Vagina (tissue), 2 donors: ENCODE data around the gene OR52A5. TPM values are rescaled to one million over a fixed set of nuclear protein-coding genes. Genes with fewer than 3 reads are reported as not detected.

Experiments used
- DNase-seq, 2 donors: peaks; one replicate each; pipeline ENCODE4 v3.0.0-alpha.2; 2017; ENCODE audit errors: extremely low spot score in 2 of 2
- H3K27ac ChIP-seq: fragments of 200-600 bp; sonication (generic); one replicate; pipeline ENCODE4 v1.5.1; 2019
- H3K27me3 ChIP-seq: fragments of 200-600 bp; sonication (generic); one replicate; pipeline ENCODE4 v1.5.1; 2019
- H3K36me3 ChIP-seq, 2 donors: fragments of 200-600 bp; sonication (generic); one replicate each; pipeline ENCODE4 v1.5.1; 2017 to 2019
- H3K4me1 ChIP-seq: fragments of 200-600 bp; sonication (generic); one replicate; pipeline ENCODE4 v1.5.1; 2019
- H3K4me3 ChIP-seq, 2 donors: fragments of 200-600 bp; sonication (generic); 1 replicate in 1 of 2; 2 replicates in 1 of 2; pipeline ENCODE4 v1.5.1; 2016 to 2019
- H3K9me3 ChIP-seq: fragments of 200-600 bp; sonication (generic); one replicate; pipeline ENCODE4 v1.5.1; 2019
- POLR2A ChIP-seq, 2 donors: fragments of 450-650 bp; IDR thresholded peaks; one replicate each; pipeline ENCODE4 v1.6.1; 2017; ENCODE audit warnings: antibody characterized with exemption in 2 of 2, mild to moderate bottlenecking in 2 of 2, moderate library complexity in 2 of 2
- POLR2AphosphoS5 ChIP-seq, 2 donors: sonication (generic); formaldehyde crosslinking; IDR thresholded peaks; one replicate each; pipeline ENCODE4 v1.9.0; 2017; ENCODE audit warnings: antibody characterized with exemption in 2 of 2, mild to moderate bottlenecking in 2 of 2, low read depth in 1 of 2; ENCODE audit not compliant: insufficient read depth in 1 of 2
- intact Hi-C: fragments of 100-400 bp; cut with DNase I; formaldehyde crosslinking; loops from one replicate; pipeline ENCODE4 v1.15.1; 2023
- total RNA-seq: library from RNA; depleted of rRNA; stranded (reverse); fragments of >200 nt; gene quantifications from one replicate; pipeline ENCODE4 v1.2.3, GENCODE V29; 2016
- TF ChIP-seq, protein P1 (sequence below), 3 experiments: fragments of 450-650 bp in 2 of 3; fragments of 200-600 bp in 1 of 3; sonication (generic) in 1 of 3; IDR thresholded peaks; one replicate each; pipeline ENCODE4 v1.5.1; 2017 to 2019; ENCODE audit warnings: antibody characterized with exemption in 3 of 3, mild to moderate bottlenecking in 2 of 3, moderate library complexity in 2 of 3

The OR52A5 gene
- total RNA-seq, 1 donor from 2014 or later: not detected

DNA sequence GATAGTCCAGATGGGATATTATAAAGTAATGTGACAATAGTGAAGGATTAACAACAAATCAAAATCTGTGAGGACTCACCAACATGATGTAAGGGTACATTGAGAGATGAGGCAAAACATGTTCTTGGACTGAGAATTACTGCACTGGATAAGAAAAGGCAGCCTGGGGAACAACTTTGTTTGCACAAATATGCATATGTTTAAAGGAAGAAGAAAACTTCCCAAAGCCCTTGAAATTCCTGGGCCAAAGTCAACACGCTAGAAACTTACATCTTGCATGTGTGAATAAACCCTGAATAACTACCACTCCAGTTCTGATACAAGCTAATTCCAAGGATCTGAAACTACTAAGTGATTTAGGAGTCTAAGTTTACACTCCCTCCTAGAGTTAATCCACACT lies 1.1 kb downstream of the OR52A5 start:
- Histone ChIP-seq H3K9me3 (no peaks in the 10 kb centered on the region), H3K27me3 (peaks cover 4% of the 10 kb centered on the region)
- intact Hi-C loops: no loop called here

DNA sequence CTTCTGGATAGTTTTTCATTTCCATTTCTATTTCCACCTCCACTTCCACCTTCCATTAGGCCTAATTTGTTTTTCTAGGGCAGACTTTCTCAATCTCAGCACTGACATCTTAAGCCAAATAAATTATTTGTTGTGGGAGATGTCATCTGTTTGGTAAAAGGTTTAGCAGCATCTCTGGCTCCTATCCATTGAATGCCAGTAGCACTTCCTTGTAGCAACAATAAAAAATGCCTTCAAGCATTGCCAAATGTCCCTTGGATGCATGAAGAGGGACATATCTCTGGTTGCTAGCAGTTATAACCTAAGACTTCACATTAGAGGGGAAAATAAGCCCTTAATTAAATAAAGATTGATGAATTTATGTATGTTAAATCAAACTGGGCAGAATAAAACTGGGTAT lies 1.9 kb downstream of the OR52A5 start:
- no peak overlapping the region for H3K4me3 ChIP-seq
- H3K9me3 ChIP-seq: no peaks in the 10 kb centered on the region
- no peak for DNase-seq
- intact Hi-C loops: no loop called here
- no peaks in the 10 kb centered on the region for H3K4me1 ChIP-seq
- H3K27ac ChIP-seq: no peak overlapping the region
- no peak for TF ChIP-seq POLR2AphosphoS5 (IDR thresholded peaks at IDR 0.05; ENCODE audit: insufficient read depth in 1 of 2, low read depth in 1 of 2)
- TF ChIP-seq POLR2A (IDR thresholded peaks at IDR 0.05): no peak
- TF ChIP-seq, protein P1, sequence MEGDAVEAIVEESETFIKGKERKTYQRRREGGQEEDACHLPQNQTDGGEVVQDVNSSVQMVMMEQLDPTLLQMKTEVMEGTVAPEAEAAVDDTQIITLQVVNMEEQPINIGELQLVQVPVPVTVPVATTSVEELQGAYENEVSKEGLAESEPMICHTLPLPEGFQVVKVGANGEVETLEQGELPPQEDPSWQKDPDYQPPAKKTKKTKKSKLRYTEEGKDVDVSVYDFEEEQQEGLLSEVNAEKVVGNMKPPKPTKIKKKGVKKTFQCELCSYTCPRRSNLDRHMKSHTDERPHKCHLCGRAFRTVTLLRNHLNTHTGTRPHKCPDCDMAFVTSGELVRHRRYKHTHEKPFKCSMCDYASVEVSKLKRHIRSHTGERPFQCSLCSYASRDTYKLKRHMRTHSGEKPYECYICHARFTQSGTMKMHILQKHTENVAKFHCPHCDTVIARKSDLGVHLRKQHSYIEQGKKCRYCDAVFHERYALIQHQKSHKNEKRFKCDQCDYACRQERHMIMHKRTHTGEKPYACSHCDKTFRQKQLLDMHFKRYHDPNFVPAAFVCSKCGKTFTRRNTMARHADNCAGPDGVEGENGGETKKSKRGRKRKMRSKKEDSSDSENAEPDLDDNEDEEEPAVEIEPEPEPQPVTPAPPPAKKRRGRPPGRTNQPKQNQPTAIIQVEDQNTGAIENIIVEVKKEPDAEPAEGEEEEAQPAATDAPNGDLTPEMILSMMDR (IDR thresholded peaks at IDR 0.05): no peak
- peaks cover 4% of the 10 kb centered on the region for H3K27me3 ChIP-seq
- no peaks in the 10 kb centered on the region for H3K36me3 ChIP-seq

More for the DNA sequence above, 1.1 kb downstream of the OR52A5 start:
- no peak overlapping the region for H3K4me3 ChIP-seq
- H3K4me1 ChIP-seq: no peaks in the 10 kb centered on the region
- TF ChIP-seq POLR2AphosphoS5 (IDR thresholded peaks at IDR 0.05; ENCODE audit: insufficient read depth in 1 of 2, low read depth in 1 of 2): no peak
- TF ChIP-seq POLR2A (IDR thresholded peaks at IDR 0.05): no peak
- TF ChIP-seq, protein P1 (IDR thresholded peaks at IDR 0.05): no peak
- no peak overlapping the region for H3K27ac ChIP-seq
- no peak for DNase-seq
- H3K36me3 ChIP-seq: no peaks in the 10 kb centered on the region

DNA sequence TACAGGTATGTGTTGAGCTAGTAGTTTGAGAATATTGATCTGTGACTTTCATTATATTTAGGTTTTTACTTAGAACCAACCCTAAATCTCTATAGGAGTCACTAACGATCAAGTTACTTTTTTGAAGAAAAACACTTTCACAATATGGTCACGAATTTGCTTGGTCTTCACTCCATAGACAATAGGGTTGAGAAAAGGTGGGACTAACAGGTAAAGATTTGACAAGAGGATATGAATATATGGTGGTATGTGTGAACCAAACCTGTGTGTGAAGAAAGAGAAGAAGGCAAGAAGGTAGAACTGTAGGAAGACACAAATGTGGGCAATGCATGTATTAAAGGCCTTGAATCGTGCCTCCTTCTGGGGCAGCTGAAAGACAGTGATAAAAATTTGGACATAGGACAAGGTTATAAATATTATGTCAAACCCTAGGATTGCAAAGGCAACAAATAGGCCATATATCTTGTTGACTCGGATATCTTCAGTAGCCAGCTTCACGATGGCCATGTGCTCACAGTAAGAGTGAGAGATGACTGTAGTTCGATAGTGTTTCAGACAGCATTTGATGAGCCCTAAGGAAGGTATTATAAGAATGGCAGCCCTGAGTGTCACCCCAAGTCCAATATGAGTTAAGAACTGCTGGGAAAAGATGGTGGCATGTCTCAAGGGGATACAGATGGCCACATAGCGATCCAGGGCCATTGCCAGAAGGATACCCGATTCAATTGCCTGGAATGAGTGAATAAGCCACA lies 6.4 kb downstream of the OR52A5 start:
- no peaks in the 10 kb centered on the region for H3K9me3 ChIP-seq
- H3K36me3 ChIP-seq: no peaks in the 10 kb centered on the region
- H3K4me3 ChIP-seq: no peak overlapping the region
- H3K27me3 ChIP-seq: no peaks in the 10 kb centered on the region
- intact Hi-C loops: no loop called here
- H3K27ac ChIP-seq: no peak overlapping the region
- no peak for DNase-seq
- H3K4me1 ChIP-seq: no peaks in the 10 kb centered on the region
- no peak for TF ChIP-seq POLR2AphosphoS5 (IDR thresholded peaks at IDR 0.05; ENCODE audit: insufficient read depth in 1 of 2, low read depth in 1 of 2)
- TF ChIP-seq POLR2A (IDR thresholded peaks at IDR 0.05): no peak
- TF ChIP-seq, protein P1 (IDR thresholded peaks at IDR 0.05): no peak

DNA sequence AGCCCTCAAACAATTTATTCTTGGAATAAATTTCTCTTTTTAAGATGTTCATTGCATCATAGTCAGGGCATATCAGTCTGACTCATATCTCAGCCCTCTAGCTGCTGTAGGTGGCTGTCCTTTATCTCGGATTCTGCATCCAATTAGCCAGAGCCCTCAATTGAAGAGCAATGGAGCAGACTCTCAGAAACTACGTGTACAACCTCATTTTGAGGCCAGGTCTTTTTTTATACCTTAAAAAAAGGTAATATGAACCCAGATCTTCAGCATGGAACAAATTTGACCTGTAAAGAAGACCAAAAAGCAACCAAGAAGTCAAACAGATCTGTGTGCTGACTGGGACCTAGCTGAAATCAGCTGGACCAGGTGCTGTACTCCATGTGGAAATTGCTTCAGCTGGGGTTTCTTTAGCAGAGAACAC lies 8.7 kb downstream of the OR52A5 start:
- no peak for TF ChIP-seq POLR2A (IDR thresholded peaks at IDR 0.05)
- TF ChIP-seq, protein P1 (IDR thresholded peaks at IDR 0.05): no peak
- no peak for TF ChIP-seq POLR2AphosphoS5 (IDR thresholded peaks at IDR 0.05; ENCODE audit: insufficient read depth in 1 of 2, low read depth in 1 of 2)
- intact Hi-C loops: no loop called here
- H3K27ac ChIP-seq: no peak overlapping the region
- H3K4me1 ChIP-seq: no peaks in the 10 kb centered on the region
- H3K9me3 ChIP-seq: no peaks in the 10 kb centered on the region
- no peaks in the 10 kb centered on the region for H3K36me3 ChIP-seq
- no peak for DNase-seq
- H3K4me3 ChIP-seq: no peak overlapping the region
- H3K27me3 ChIP-seq: no peaks in the 10 kb centered on the region

DNA sequence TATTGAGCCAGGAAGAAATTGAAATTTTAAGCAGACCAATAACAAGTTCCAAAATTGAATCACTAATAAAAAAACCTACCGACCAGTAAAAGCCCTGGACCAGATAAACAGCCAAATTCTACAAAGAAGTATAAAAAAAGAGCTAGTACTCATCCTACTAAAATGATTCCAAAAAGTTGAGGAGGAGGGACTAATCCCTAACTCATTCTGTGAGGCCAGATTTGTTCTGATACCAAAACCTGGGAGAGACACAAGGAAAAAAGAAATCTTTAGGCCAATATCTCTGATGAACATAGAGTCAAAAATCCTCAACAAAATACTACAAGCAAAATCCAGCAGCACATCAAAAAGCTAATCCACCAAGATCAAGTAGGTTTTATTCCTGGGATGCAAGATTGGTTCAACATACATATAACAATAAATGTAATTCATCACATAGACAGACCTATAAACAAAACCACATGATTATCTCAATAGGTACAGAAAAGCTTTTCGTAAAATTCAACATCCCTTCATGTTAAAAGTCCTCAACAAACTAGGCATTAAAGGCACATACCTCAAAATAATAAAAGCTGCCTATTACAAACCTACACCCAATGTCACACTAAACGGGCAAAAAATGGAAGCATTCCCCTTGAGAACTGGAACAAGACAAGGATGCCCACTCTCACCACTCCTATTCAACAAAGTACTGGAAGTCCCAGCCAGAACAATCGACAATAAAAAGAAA lies 13.1 kb downstream of the OR52A5 start:
- DNase-seq: no peak
- H3K36me3 ChIP-seq: no peaks in the 10 kb centered on the region
- H3K4me3 ChIP-seq: no peak overlapping the region
- H3K27me3 ChIP-seq: no peaks in the 10 kb centered on the region
- H3K4me1 ChIP-seq: no peaks in the 10 kb centered on the region
- TF ChIP-seq POLR2AphosphoS5 (IDR thresholded peaks at IDR 0.05; ENCODE audit: insufficient read depth in 1 of 2, low read depth in 1 of 2): no peak
- no peak overlapping the region for H3K27ac ChIP-seq
- intact Hi-C loops: no loop called here
- no peaks in the 10 kb centered on the region for H3K9me3 ChIP-seq
